Measurements from ENCODE around the gene SPDYE17. TPM values are rescaled to one million over a fixed set of nuclear protein-coding genes. Genes with fewer than 3 reads are reported as not detected.
"Not testable (repeated sequence)": the region's sequence is repeated elsewhere in the genome, so short reads cannot be mapped to it uniquely, and the experiment has no call there.

Gene SPDYE17
- total RNA-seq, 1 donor from 2014 or later = not detected

DNA sequence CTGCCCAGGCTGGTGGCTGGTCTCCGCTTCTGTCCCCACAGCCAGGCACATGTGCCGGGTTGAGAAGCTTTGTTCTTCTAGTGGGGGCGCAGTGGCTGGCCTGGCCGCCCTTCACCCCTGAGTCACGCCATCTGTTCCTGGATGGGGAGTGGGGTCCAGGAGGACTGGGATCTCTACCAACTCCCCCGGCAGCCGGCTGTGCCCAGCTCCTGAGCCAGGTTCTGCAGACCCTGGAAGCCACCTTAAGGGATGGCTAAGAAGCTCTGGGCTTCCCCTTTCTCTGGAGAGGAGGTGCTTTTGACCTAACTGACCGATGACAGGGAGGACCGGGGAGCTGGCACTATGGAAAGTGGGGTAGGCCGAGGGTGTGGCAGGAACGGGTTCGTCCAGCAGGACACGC is 37.9 kb downstream of the SPDYE17 start:
- H3K27ac Mint-ChIP-seq; H3K36me3 Mint-ChIP-seq (ENCODE audit: low read depth); H3K27me3 Mint-ChIP-seq (ENCODE audit: insufficient read depth); H3K4me1 Mint-ChIP-seq (ENCODE audit: low read depth); DNase-seq (ENCODE audit: low spot score); H3K9me3 Mint-ChIP-seq; H3K4me3 Mint-ChIP-seq: not testable (repeated sequence)
- intact Hi-C loops (cut with micrococcal nuclease) = loop anchor here (10.0 kb wide), 1 partner anchor 489 kb away; no protein-coding TSS in a partner anchor

DNA sequence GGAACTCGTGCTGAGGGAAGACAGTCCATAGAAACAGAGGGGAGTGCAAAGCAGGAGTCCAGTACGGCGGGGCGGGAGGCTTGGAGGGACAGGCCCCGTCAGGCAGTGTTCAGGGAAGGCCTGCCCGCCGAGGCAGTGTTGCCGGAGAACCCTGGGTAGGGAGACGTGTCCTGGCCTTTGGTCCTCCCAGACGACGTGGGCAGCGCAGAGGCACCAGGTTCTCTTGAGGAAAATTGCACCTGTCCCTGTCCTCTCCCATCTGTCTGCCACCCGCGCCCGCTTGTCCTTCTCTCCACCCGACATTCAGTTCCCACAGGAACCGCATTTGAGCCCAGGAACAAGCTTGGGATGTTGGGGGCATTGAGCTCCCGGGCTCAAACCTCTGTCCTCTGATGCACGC is 38.3 kb downstream of the SPDYE17 start:
- H3K9me3 Mint-ChIP-seq; H3K27me3 Mint-ChIP-seq (ENCODE audit: insufficient read depth); H3K36me3 Mint-ChIP-seq (ENCODE audit: low read depth); DNase-seq (ENCODE audit: low spot score); H3K27ac Mint-ChIP-seq; H3K4me1 Mint-ChIP-seq (ENCODE audit: low read depth); H3K4me3 Mint-ChIP-seq: not testable (repeated sequence)
- intact Hi-C loops (cut with micrococcal nuclease) = loop anchor here (10.0 kb wide), 1 partner anchor 489 kb away; no protein-coding TSS in a partner anchor

DNA sequence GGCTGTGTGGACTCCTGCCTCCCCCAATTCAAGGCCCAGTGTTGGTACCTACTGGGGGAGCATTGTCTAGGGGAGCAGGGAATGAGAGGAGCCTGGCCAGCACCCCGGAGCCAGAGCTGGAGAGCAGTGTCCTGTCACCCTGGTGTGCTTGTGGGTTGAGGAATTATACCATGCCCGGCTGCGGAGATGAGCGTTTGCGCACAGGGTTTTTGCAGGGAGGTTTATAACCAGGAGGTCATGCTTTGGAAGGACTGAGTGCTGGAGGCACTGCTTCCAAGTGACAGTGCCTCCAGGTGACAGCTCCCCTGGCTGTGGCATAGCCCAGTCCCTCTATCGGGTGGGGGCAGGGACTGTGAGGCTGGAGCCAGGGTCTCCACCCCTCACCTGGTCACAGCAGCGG is 39.3 kb downstream of the SPDYE17 start:
- not testable (repeated sequence) for H3K4me1 Mint-ChIP-seq (ENCODE audit: low read depth); H3K4me3 Mint-ChIP-seq; DNase-seq (ENCODE audit: low spot score); H3K27me3 Mint-ChIP-seq (ENCODE audit: insufficient read depth); H3K27ac Mint-ChIP-seq; H3K9me3 Mint-ChIP-seq; H3K36me3 Mint-ChIP-seq (ENCODE audit: low read depth)
- intact Hi-C loops (cut with micrococcal nuclease) = loop anchor here (10.0 kb wide), 1 partner anchor 488 kb away; no protein-coding TSS in a partner anchor

DNA sequence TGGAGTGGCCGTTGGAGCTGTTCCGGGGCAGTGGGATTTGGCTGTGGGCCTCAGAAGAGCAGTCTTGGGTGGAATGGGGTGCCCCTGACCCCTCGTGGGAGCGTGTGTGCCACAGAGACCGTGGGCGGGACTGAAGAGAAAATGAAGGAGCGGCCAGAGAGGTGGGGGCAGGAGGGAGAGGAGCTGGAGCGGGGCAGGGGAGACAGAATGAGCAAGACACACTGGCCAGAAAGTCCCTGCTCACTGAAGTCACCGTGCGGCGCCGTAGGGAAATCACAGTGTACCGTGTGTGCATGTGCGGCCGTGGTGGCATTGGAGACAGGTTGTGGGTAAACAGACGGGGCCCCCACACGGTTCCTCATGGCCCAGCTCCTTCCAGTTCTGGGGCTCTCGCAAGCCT is 40.0 kb downstream of the SPDYE17 start:
- H3K9me3 Mint-ChIP-seq; H3K27me3 Mint-ChIP-seq (ENCODE audit: insufficient read depth); H3K4me1 Mint-ChIP-seq (ENCODE audit: low read depth); H3K36me3 Mint-ChIP-seq (ENCODE audit: low read depth); H3K4me3 Mint-ChIP-seq; DNase-seq (ENCODE audit: low spot score); H3K27ac Mint-ChIP-seq: not testable (repeated sequence)
- intact Hi-C loops (cut with micrococcal nuclease) = loop anchor here (10.0 kb wide), 1 partner anchor 487 kb away; no protein-coding TSS in a partner anchor

DNA sequence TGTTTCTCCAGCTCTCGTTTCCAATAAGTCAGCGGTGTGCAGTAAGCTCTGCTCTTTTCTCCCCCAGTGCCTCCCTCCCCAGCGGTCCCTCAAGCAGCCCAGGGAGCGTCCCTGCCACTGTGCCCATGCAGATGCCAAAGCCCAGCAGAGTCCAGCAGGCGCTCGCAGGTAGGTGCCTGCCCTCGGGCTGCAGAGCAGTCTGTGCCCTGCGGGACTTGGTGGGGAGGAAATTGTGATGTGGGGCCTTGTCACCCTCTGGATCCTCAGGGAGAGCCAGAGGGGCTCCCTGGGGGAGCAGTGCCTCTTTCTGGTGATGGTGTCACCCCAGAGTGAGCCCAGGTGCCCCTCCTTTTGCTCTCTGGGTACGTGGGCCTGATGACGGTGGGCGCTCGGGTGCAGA is 42.0 kb downstream of the SPDYE17 start:
- not testable (repeated sequence) for H3K27me3 Mint-ChIP-seq (ENCODE audit: insufficient read depth); DNase-seq (ENCODE audit: low spot score); H3K4me3 Mint-ChIP-seq; H3K9me3 Mint-ChIP-seq; H3K27ac Mint-ChIP-seq; H3K36me3 Mint-ChIP-seq (ENCODE audit: low read depth); H3K4me1 Mint-ChIP-seq (ENCODE audit: low read depth)
- intact Hi-C loops (cut with micrococcal nuclease) = loop anchor here (10.0 kb wide), 1 partner anchor 485 kb away; no protein-coding TSS in a partner anchor

DNA sequence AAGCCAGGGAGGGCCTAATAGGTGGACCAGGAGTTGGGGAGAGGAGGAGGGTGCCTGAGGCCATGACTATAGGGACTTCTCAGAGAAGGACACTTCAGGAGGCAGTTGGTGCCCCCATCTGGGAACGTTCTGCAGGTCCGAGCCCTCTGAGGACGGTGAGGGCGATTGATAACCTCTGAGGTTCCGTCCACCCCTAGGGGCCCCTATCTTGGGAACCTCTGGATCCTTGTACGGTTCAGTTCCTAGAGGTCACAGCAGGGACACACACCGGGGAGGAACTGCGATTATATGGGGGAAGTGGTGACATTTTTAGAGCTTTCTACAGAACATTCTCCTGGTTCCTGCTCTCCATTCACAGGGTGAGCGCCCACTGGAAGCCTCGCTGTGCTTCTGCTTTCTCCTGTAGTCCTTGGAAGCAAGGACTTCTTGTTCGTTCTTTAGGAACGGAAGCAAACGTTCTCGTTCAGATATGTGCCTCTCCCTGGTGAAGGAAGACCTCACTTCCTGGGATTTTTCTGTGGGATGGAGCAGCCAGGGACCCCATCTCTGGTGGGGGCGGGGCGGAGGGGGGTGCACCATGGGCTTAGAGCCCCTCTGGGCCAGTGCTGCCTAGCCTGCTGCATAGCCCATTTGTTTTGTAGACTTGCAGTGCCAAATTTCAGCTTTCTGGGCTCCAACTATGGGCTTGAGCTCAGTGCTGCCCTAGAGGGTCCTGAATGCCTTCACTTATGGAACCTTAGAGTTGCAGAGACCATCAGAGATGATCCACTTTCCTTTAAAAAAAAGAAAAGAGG is 46.0 kb downstream of the SPDYE17 start:
- DNase-seq (ENCODE audit: low spot score); H3K4me1 Mint-ChIP-seq (ENCODE audit: low read depth); intact Hi-C loops (cut with micrococcal nuclease); H3K27ac Mint-ChIP-seq; H3K4me3 Mint-ChIP-seq; H3K27me3 Mint-ChIP-seq (ENCODE audit: insufficient read depth); H3K36me3 Mint-ChIP-seq (ENCODE audit: low read depth); H3K9me3 Mint-ChIP-seq: not testable (repeated sequence)

DNA sequence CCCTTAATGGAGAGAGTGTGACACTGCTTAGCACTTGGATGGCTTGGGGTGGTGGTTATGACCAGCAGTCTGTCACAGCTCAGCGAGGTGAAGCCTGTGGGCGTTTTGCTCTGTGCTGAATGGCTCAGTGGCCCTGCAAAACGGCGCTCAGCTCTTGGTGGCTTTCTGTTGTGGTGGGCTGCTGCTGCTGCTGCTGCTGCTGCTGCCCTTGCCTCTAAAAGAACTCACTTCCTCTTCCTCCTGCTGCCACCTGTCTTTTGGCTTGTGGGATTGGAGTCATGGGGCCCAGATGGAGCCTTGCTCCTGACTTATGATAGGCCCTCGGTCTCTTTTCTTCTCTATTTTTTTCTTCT is 47.4 kb downstream of the SPDYE17 start:
- DNase-seq (ENCODE audit: low spot score); H3K4me3 Mint-ChIP-seq; H3K4me1 Mint-ChIP-seq (ENCODE audit: low read depth); intact Hi-C loops (cut with micrococcal nuclease); H3K27ac Mint-ChIP-seq; H3K9me3 Mint-ChIP-seq; H3K27me3 Mint-ChIP-seq (ENCODE audit: insufficient read depth); H3K36me3 Mint-ChIP-seq (ENCODE audit: low read depth): not testable (repeated sequence)

DNA sequence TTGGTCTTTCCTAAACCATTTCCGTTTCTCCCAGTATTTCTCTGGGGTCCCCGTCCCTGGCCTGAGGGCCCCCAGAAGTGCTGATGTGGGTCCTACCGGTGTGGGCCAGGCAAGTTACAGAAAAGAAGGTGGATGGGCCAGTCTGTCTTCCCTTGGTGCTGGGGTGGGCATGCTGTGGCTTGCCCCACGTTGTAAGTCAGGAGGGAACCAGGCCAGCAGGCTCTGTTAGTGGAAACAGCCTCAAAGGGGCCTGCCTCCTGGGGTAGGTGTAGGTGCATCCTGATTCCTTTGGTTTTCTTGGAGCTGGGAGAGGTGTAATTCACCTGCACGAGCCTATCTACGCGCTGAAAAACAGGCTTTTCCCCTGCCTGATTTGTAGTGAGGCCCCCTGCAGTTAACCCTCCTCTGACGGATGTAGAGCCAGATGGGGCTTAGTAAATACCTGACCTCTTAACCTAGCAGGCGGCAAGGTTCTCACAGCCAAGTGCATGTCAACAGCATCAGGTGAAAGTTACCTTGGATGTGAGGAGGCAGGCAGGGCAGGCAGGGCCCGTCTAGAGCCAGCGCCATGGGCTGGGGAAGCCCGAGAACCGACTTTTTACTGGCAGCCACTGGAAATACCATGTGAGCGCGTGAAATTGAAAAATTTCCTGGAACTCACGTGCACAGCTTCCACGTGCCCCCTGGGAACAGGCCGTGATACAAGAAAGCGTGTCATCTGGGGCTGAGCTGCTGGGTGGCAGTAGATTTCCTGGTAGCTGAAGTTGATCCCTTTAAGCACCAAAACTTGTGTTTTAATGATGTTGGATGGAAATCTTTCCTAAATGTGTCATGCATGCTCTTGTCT is 48.0 kb downstream of the SPDYE17 start:
- H3K4me3 Mint-ChIP-seq; H3K4me1 Mint-ChIP-seq (ENCODE audit: low read depth); H3K27me3 Mint-ChIP-seq (ENCODE audit: insufficient read depth); intact Hi-C loops (cut with micrococcal nuclease); H3K36me3 Mint-ChIP-seq (ENCODE audit: low read depth); H3K9me3 Mint-ChIP-seq; DNase-seq (ENCODE audit: low spot score); H3K27ac Mint-ChIP-seq: not testable (repeated sequence)

DNA sequence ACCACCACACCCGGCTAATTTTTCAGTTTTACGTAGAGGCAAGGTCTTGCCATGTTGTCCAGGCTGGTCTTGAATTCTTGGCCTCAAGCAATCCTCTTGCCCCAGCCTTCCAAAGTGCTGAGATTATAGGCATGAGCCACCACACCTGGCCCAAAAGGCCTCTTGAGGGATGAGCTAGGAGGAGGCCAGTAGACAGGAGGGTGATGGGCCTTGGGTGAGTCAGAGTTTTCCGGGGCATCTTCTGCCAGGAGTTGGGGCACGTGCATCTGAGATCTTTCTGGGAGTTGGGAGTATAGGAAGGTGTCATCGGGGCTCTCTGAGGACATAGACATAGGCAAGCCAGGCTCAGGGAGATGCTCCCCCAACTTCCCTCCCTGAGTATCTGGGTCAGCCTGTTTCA is 48.8 kb downstream of the SPDYE17 start:
- intact Hi-C loops (cut with micrococcal nuclease); H3K36me3 Mint-ChIP-seq (ENCODE audit: low read depth); DNase-seq (ENCODE audit: low spot score): not testable (repeated sequence)

DNA sequence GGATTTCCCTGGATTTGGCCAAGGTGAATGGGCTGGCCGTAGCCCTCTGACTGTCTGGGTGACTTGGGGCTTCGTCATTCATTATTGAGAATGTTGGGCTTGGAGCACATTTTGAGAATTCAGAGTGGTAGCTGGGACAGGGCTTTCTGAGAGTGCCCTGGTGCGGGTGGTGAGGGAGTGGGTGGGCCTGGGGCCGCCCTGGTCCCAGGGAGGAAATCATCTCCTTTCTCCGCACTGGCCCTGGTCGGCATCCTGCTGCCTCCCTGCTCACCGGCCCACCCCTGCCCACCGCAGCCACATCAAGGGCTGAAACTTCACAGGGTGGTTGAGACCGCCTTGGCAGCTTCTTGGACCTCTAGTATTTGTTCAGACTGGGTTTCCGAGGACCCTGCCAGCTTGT is 49.7 kb downstream of the SPDYE17 start:
- H3K27ac Mint-ChIP-seq; intact Hi-C loops (cut with micrococcal nuclease); DNase-seq (ENCODE audit: low spot score); H3K36me3 Mint-ChIP-seq (ENCODE audit: low read depth); H3K27me3 Mint-ChIP-seq (ENCODE audit: insufficient read depth); H3K4me1 Mint-ChIP-seq (ENCODE audit: low read depth); H3K9me3 Mint-ChIP-seq; H3K4me3 Mint-ChIP-seq: not testable (repeated sequence)

More for the DNA sequence above, 48.8 kb downstream of the SPDYE17 start:
- H3K9me3 Mint-ChIP-seq; H3K4me3 Mint-ChIP-seq; H3K27me3 Mint-ChIP-seq (ENCODE audit: insufficient read depth); H3K27ac Mint-ChIP-seq; H3K4me1 Mint-ChIP-seq (ENCODE audit: low read depth): not testable (repeated sequence)

DNA sequence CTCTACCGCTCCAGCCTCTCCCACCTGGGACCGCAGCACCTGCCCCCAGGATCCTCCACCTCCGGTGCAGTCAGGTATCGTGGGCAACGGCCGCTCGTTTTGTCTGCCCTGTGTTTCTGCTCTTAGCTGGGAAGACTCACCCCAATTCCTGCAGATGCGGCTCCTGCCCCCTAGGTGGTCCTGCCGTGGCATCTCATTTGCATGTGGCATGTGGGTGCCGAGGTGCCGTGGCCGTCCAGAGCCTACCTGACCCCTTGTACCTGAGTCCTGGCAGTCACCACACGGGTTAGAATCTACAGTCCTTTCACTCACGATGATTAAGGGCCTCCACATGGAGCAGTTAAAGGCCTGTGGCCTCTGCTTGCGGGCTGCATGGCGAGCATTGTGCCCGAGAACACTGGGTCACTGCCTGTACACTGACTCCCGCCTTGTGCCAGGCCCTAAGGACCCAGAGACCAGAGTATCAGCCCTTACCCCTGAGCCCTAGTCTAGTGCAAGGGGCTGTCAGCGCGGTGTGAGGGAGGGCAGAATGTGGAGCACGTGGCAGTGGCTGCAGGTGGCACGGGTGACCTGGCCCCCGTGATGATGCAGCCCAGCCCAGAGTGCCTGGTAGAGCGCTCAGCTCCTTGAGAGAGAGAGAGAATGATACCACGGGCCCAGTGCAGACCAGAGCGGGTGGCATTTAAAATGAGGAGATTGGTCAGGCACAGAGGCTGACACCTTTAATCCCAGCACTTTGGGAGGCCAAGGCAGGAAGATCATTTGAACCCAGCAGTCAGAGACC is 50.8 kb downstream of the SPDYE17 start:
- DNase-seq (ENCODE audit: low spot score); H3K4me3 Mint-ChIP-seq; H3K27me3 Mint-ChIP-seq (ENCODE audit: insufficient read depth); H3K36me3 Mint-ChIP-seq (ENCODE audit: low read depth); intact Hi-C loops (cut with micrococcal nuclease); H3K27ac Mint-ChIP-seq; H3K9me3 Mint-ChIP-seq; H3K4me1 Mint-ChIP-seq (ENCODE audit: low read depth): not testable (repeated sequence)

DNA sequence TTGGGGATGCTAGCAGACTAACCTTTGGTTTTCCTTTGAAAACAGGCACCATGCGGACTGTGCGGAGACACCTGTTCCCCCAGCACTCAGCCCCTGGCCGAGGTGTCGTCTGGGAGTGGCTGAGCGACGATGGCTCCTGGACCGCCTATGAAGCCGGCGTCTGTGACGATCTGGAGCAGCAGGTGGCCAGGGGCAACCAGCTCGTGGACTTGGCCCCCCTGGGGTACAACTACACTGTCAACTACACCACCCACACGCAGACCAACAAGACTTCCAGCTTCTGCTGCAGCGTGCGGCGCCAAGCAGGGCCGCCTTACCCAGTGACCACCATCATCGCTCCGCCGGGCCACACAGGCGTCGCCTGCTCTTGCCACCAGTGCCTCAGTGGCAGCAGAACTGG is 51.6 kb downstream of the SPDYE17 start:
- H3K36me3 Mint-ChIP-seq (ENCODE audit: low read depth); H3K27ac Mint-ChIP-seq; H3K27me3 Mint-ChIP-seq (ENCODE audit: insufficient read depth); H3K4me3 Mint-ChIP-seq; DNase-seq (ENCODE audit: low spot score); H3K4me1 Mint-ChIP-seq (ENCODE audit: low read depth); intact Hi-C loops (cut with micrococcal nuclease); H3K9me3 Mint-ChIP-seq: not testable (repeated sequence)
